K562 (cell line): ENCODE measurements around the gene SEMA6D. TPM values are rescaled to one million over a fixed set of nuclear protein-coding genes. Genes with fewer than 3 reads are reported as not detected.

Source experiments
- ATAC-seq: fragments of 200-7000 bp; cut with Tn5 transposase; 3 replicates; pipeline ENCODE4 v1.9.1; 2020; ENCODE audit warnings: moderate library complexity
- BruUV-seq: library from RNA; stranded (reverse); fragments of 400-500 nt; replicated peaks from 2 replicates; lab custom pipeline; 2021; lab: Mats Ljungman, UMichigan
- CTCF ChIA-PET: fragments of 300-600 bp; formaldehyde crosslinking; extraction: SDS; loops from one replicate; lab custom pipeline; 2021; ENCODE audit warnings: low intra/inter-chr PET ratio; lab: Yijun Ruan, JAX
- POLR2A ChIA-PET: fragments of 300-600, 350-650 bp; sonication (Branson Sonifier 250); formaldehyde crosslinking; extraction: SDS; loops from one replicate; lab custom pipeline; 2021; ENCODE audit warnings: antibody characterized with exemption, inconsistent platforms; lab: Yijun Ruan, JAX
- DNase-seq, 4 experiments: peaks; one replicate each; pipeline versions ENCODE4 v3.0.0 to v3.0.0-alpha.2; 2011 to 2018; ENCODE audit warnings: low spot score in 3 of 4, mixed read lengths in 3 of 4; ENCODE audit errors: extremely low read depth in 1 of 4
- FAIRE-seq: peaks from 2 replicates; lab custom pipeline; 2011; peaks lifted over from hg19 to GRCh38; lab: Jason Lieb, UNC
- H2AFZ ChIP-seq: 2 replicates; pipeline ENCODE4 v1.6.0; 2011; ENCODE audit warnings: low read depth, low read length, control low read depth, inconsistent platforms
- H3K27ac ChIP-seq: fragments of 200-600 bp; 3 replicates; pipeline ENCODE4 v1.8.0; 2011; ENCODE audit warnings: low read depth, mild to moderate bottlenecking, control low read depth, inconsistent platforms, low read length, moderate library complexity, mixed read lengths; ENCODE audit errors: extremely low read depth
- H3K27me3 ChIP-seq, 2 experiments: fragments of 300-600 bp in 1 of 2; 2 replicates in 1 of 2; 3 replicates in 1 of 2; pipeline versions ENCODE4 v1.6.0 to v1.8.0; 2011; ENCODE audit warnings: inconsistent platforms in 2 of 2, low read length in 2 of 2, mild to moderate bottlenecking in 1 of 2, mixed read lengths in 1 of 2, moderate library complexity in 1 of 2; ENCODE audit not compliant: control insufficient read depth in 2 of 2, insufficient read depth in 2 of 2
- H3K36me3 ChIP-seq: fragments of 300-600 bp; 3 replicates; pipeline ENCODE4 v1.8.0; 2011; ENCODE audit warnings: mild to moderate bottlenecking, low read length, inconsistent platforms; ENCODE audit not compliant: control insufficient read depth, insufficient read depth
- H3K4me1 ChIP-seq, 2 experiments: fragments of 200-600 bp in 1 of 2; replicated peaks in 1 of 2; 2 replicates in 1 of 2; 3 replicates in 1 of 2; pipeline versions ENCODE4 v1.5.1 to v1.8.0; 2011; ENCODE audit warnings: inconsistent platforms in 2 of 2, low read length in 2 of 2, mild to moderate bottlenecking in 1 of 2, mixed read lengths in 1 of 2, moderate library complexity in 1 of 2; ENCODE audit not compliant: control insufficient read depth in 2 of 2, insufficient read depth in 2 of 2
- H3K4me2 ChIP-seq: 2 replicates; pipeline ENCODE4 v1.6.1; 2011; ENCODE audit warnings: low read length, control low read depth, inconsistent platforms, mixed read lengths; ENCODE audit not compliant: insufficient read depth
- H3K4me3 ChIP-seq: fragments of 200-600 bp; sonication (generic), shearing (Covaris generic); 2 replicates; pipeline ENCODE4 v1.5.1; 2016; ENCODE audit warnings: control low read depth, inconsistent platforms
- H3K79me2 ChIP-seq: fragments of 200-600 bp; 3 replicates; pipeline ENCODE4 v1.8.0; 2011; ENCODE audit warnings: low read length, inconsistent platforms; ENCODE audit not compliant: control insufficient read depth, insufficient read depth
- H3K9ac ChIP-seq, 2 experiments: 2 replicates each; pipeline versions ENCODE4 v1.6.0 to v1.6.1; 2011; ENCODE audit warnings: low read depth in 2 of 2, low read length in 2 of 2, control low read depth in 1 of 2, inconsistent platforms in 1 of 2, mild to moderate bottlenecking in 1 of 2, mixed read lengths in 1 of 2; ENCODE audit not compliant: insufficient read depth in 1 of 2
- H3K9me1 ChIP-seq: one replicate; pipeline ENCODE4 v1.6.0; 2011; ENCODE audit warnings: inconsistent platforms, mild to moderate bottlenecking, low read length, moderate library complexity; ENCODE audit not compliant: control insufficient read depth, insufficient read depth
- H3K9me3 ChIP-seq: replicated peaks from 2 replicates; pipeline ENCODE4 v1.5.1; 2011; ENCODE audit warnings: low read depth, low read length, inconsistent platforms; ENCODE audit not compliant: control insufficient read depth, insufficient read depth
- H4K20me1 ChIP-seq: replicated peaks from 2 replicates; pipeline ENCODE4 v1.6.1; 2011; ENCODE audit warnings: low read length, inconsistent platforms, mixed read lengths; ENCODE audit not compliant: control insufficient read depth, insufficient read depth
- ASH1L ChIP-seq: fragments of 450-650 bp; IDR thresholded peaks from 2 replicates; pipeline ENCODE4 v1.6.1; 2018; ENCODE audit warnings: borderline replicate concordance, mild to moderate bottlenecking, low read depth; ENCODE audit not compliant: partially characterized antibody
- FOXK1 ChIP-seq: sonication (generic); formaldehyde crosslinking; IDR thresholded peaks from 2 replicates; pipeline ENCODE4 v1.8.0; 2022; ENCODE audit warnings: missing genetic modification reagents, mild to moderate bottlenecking, borderline replicate concordance
- KDM1A ChIP-seq, 2 experiments: fragments of 450-650 bp; IDR thresholded peaks; 2 replicates each; pipeline ENCODE4 v1.6.1; 2016; ENCODE audit warnings: mild to moderate bottlenecking in 2 of 2
- MCM2 ChIP-seq: fragments of 450-650 bp; IDR thresholded peaks from 2 replicates; pipeline ENCODE4 v1.6.1; 2017; ENCODE audit warnings: low read depth, mild to moderate bottlenecking
- MXI1 ChIP-seq: IDR thresholded peaks from 2 replicates; pipeline ENCODE4 v1.6.1; 2011; ENCODE audit warnings: low read depth, mild to moderate bottlenecking, improper control_type of control experiment, low read length
- SIN3B ChIP-seq: fragments of 450-650 bp; IDR thresholded peaks from 2 replicates; pipeline ENCODE4 v1.6.1; 2017; ENCODE audit warnings: low read depth, mild to moderate bottlenecking, moderate library complexity
- SREBF2 ChIP-seq: sonication (generic); formaldehyde crosslinking; IDR thresholded peaks from 2 replicates; pipeline ENCODE4 v1.4.0; 2020; ENCODE audit warnings: mild to moderate bottlenecking, missing genetic modification reagents
- ZC3H11A ChIP-seq: IDR thresholded peaks from 2 replicates; pipeline ENCODE4 v1.6.1; 2012; ENCODE audit warnings: low read depth, low read length, improper control_type of control experiment
- ZNF764 ChIP-seq: fragments of 250-450 bp; sonication (Bioruptor Pico); IDR thresholded peaks from 2 replicates; pipeline ENCODE4 v1.4.0; 2020; ENCODE audit warnings: low read depth, mild to moderate bottlenecking, moderate library complexity
- ZNF785 ChIP-seq: fragments of 250-450 bp; sonication (Bioruptor Pico); IDR thresholded peaks from 2 replicates; pipeline ENCODE4 v1.4.0; 2020; ENCODE audit warnings: mild to moderate bottlenecking
- WGBS: fragments of 100-300 bp; shearing (Covaris generic); methylation state at CpG from one replicate; pipeline ENCODE4 v1.1.6; 2016; ENCODE audit warnings: low coverage, mixed read lengths; ENCODE audit not compliant: insufficient coverage; ENCODE audit errors: missing lambda C conversion rate; 5-methylcytosine and 5-hydroxymethylcytosine counted together
- in situ Hi-C: fragments of 300-500 bp; cut with MboI; formaldehyde crosslinking; loops from 4 replicates; pipeline ENCODE4 v1.15.0; 2018; ENCODE audit warnings: inconsistent platforms, mixed read lengths
- intact Hi-C: fragments of 100-400 bp; cut with micrococcal nuclease; formaldehyde crosslinking; loops from 2 replicates; pipeline ENCODE4 v1.14.2; 2022
- polyA plus RNA-seq, 8 experiments: library from polyadenylated mRNA; depleted of rRNA in 4 of 8; stranded (reverse) in 5 of 8; unstranded in 3 of 8; fragments of >200 nt; fragmentation: Nextera tagmentation in 2 of 8; fragmentation: Illumina TruSeq in 1 of 8; extraction: Ambion mirVana in 2 of 8; extraction: Trizol in 1 of 8; gene quantifications; 2 replicates each; pipeline versions ENCODE4 v1.2.1 to v1.2.3, GENCODE V29; 2011 to 2014; ENCODE audit warnings: inconsistent platforms in 1 of 8, missing spikeins in 1 of 8
- total RNA-seq, 7 experiments: library from RNA; depleted of rRNA in 6 of 7; stranded (reverse); fragments of >200 nt in 6 of 7; fragmentation: Illumina TruSeq in 2 of 7; extraction: Trizol in 2 of 7; gene quantifications; 2 replicates each; pipeline versions ENCODE4 v1.2.1 to v1.2.3, GENCODE V29; 2011 to 2021; ENCODE audit warnings: low replicate concordance in 1 of 7

The SEMA6D gene
- total and polyA plus RNA-seq, 9 of the 15 experiments (the other 6 are each of a cell fraction or from before 2014, with no cell fraction given): not detected

- DNase-seq (no peak), ATAC-seq (no peak), FAIRE-seq (no peak)
- ChIA-PET POLR2A (no interaction called here), CTCF (no interaction called here)
- H3K36me3 ChIP-seq: no peaks in the 10 kb centered on the region
- H3K9me3 ChIP-seq: peaks cover 4% of the 10 kb centered on the region; the same call in 1 of the 2 replicates
- in situ Hi-C loops: no loop called here
- no peak overlapping the region for H3K4me2 ChIP-seq
- intact Hi-C loops: no loop called here
- H3K27me3 ChIP-seq: no peaks in the 10 kb centered on the region
- 0% methylated on average over 3 of the region's 3 CpGs for WGBS
- H4K20me1 ChIP-seq: no peaks in the 10 kb centered on the region
- no peak overlapping the region for H3K4me3 ChIP-seq
- no peaks in the 10 kb centered on the region for H3K9me1 ChIP-seq
- no TSS peak for BruUV-seq
- H2AFZ ChIP-seq: no peak overlapping the region
- H3K79me2 ChIP-seq: no peaks in the 10 kb centered on the region
- no peak overlapping the region for H3K27ac ChIP-seq
- no peaks in the 10 kb centered on the region for H3K4me1 ChIP-seq
- TF ChIP-seq MCM2 (no peak), MXI1 (no peak), SREBF2 (no peak), SIN3B (no peak), KDM1A (IDR thresholded peaks at IDR 0.05) (no peak), ZC3H11A (no peak), FOXK1 (no peak), ZNF764 (CRISPR knock-in tag) (no peak), ZNF785 (CRISPR knock-in tag) (no peak), ASH1L (no peak)
- H3K9ac ChIP-seq: no peak overlapping the region
Observed at GRCh38 chr15:47757331-47757730, 40.0 kb downstream of the SEMA6D start.
